HL-60 (cell line): ENCODE data around the gene FHDC1.

Experiments used
- DNase-seq, 2 experiments: peaks; one replicate each; pipeline ENCODE4 v3.0.0-alpha.2; 2010 to 2020; ENCODE audit warnings: low read depth in 1 of 2, low spot score in 1 of 2
- H3K27ac ChIP-seq: fragments of 250-450 bp; sonication (Bioruptor Pico); replicated peaks from 2 replicates; pipeline ENCODE4 v1.5.1; 2020; ENCODE audit warnings: mild to moderate bottlenecking, moderate library complexity
- H3K27me3 ChIP-seq: fragments of 250-450 bp; sonication (Bioruptor Pico); 2 replicates; pipeline ENCODE4 v1.5.1; 2021; ENCODE audit warnings: mild to moderate bottlenecking, moderate library complexity; ENCODE audit not compliant: insufficient read depth, poor library complexity, severe bottlenecking
- H3K4me3 ChIP-seq: replicated peaks from 2 replicates; pipeline ENCODE4 v1.5.1; 2011; ENCODE audit warnings: mild to moderate bottlenecking, control low read depth, low read length; ENCODE audit not compliant: insufficient read depth
- CTCF ChIP-seq: IDR thresholded peaks from one replicate; pipeline ENCODE4 v1.5.1; 2011; ENCODE audit warnings: low read length, control low read depth, inconsistent platforms; ENCODE audit not compliant: insufficient read depth
- GABPA ChIP-seq: IDR thresholded peaks from 2 replicates; pipeline ENCODE4 v1.6.1; 2012; ENCODE audit warnings: low read depth
- POLR2AphosphoS5 ChIP-seq: IDR thresholded peaks from 2 replicates; pipeline ENCODE4 v1.6.1; 2012; ENCODE audit warnings: low read depth
- REST ChIP-seq: IDR thresholded peaks from 2 replicates; pipeline ENCODE4 v1.6.1; 2012; ENCODE audit warnings: low read depth; ENCODE audit not compliant: insufficient replicate concordance
- SPI1 ChIP-seq: IDR thresholded peaks from 2 replicates; pipeline ENCODE4 v1.6.1; 2012; ENCODE audit warnings: low read depth, mild to moderate bottlenecking, borderline replicate concordance

FHDC1 gene

GRCh38 chr4:152947311-152947710, 11.2 kb downstream of the FHDC1 start:
- no peak overlapping the region for H3K4me3 ChIP-seq
- no peak overlapping the region for H3K27ac ChIP-seq
- H3K27me3 ChIP-seq: no peaks in the 10 kb centered on the region
- DNase-seq: no peak
- no peak for TF ChIP-seq SPI1
- no peak for TF ChIP-seq CTCF
- TF ChIP-seq GABPA: no peak
- no peak for TF ChIP-seq REST
- no peak for TF ChIP-seq POLR2AphosphoS5

- Histone ChIP-seq H3K27ac (no peak overlapping the region), H3K27me3 (no peaks in the 10 kb centered on the region), H3K4me3 (no peak overlapping the region)
- DNase-seq: no peak
- no peak for TF ChIP-seq SPI1
- TF ChIP-seq POLR2AphosphoS5: no peak
- TF ChIP-seq REST: no peak
- no peak for TF ChIP-seq GABPA
- no peak for TF ChIP-seq CTCF
Observed at GRCh38 chr4:152949930-152950329, 13.8 kb downstream of the FHDC1 start.

- Histone ChIP-seq H3K27me3 (no peaks in the 10 kb centered on the region), H3K4me3 (no peak overlapping the region), H3K27ac (no peak overlapping the region)
- TF ChIP-seq GABPA (no peak), REST (no peak), POLR2AphosphoS5 (no peak), CTCF (no peak), SPI1 (no peak)
- no peak for DNase-seq
Observed at GRCh38 chr4:152950402-152951274, 14.5 kb downstream of the FHDC1 start.
